ENCODE data around the gene ZNF679. TPM values are rescaled to one million over a fixed set of nuclear protein-coding genes. Genes with fewer than 3 reads are reported as not detected.
"Not testable (repeated sequence)": the region's sequence is repeated elsewhere in the genome, so short reads cannot be mapped to it uniquely, and the experiment has no call there.

The ZNF679 gene
- not detected in 2 replicates for total RNA-seq (2014; rRNA removed; shearing (Covaris generic))

DNA sequence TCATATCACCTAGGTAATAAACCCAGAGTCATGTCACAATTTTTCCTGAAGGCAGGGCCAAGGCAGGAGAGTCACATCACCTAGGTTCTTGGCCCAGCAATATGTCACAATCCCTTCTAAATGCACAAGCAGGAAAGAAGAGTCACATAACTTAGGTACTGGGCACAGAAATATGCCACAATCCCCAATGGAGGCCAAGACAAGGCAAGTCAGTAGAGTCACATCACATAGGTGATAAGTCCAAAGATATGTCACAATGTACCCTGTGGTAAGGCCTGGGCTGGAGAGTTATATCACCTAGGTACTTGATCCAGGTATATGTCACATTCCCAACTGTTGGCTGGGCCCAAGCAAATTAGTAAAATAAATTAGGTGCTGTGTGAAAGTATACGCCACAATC, at the start of gene ZNF679:
Gene ZNF679 (plus strand): TSS at position 301 of the 400 bp plus-strand sequence. CDS start 20,644 bp downstream, outside the sequence.
- DNase-seq (ENCODE audit: low spot score): not testable (repeated sequence)

DNA sequence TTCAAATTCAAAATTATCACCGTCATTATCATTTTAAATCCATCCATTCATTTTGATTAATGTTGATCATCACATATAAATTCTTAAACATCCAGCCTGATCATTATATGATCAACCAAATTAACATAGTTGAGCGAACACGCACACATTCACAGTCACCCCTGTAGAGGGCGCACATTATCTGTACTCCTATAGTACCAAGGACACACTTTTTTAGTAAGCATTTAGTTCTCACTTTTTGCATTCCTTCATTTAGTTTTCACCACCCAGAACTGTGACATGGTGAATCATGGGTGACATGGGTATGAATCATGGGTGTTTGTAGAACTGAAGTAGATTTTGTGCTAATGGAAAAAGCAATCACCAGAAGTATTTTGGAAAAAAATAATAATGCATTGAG, 47.3 kb upstream of the ZNF679 start:
- DNase-seq (ENCODE audit: low spot score): peak; percentile 24

DNA sequence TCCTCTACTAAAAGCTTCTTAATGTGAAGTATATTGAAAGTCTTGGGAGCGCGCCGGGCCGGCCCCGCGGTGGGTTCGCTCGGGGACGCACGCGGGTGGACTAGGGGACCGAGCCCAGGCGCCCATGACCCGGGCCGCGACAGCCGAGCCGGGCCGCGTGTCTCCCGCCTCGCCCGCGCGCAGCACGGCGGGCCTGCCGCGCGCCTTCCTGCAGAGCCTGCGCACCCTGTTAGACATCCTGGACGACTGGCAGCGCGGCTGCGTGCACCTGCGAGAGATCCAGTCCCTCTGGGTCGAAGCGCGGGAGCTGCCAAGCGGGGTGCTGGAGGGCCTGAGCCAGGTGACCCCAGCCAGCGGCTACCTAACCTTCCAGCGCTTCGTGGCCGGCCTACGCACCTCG, 46.7 kb upstream of the ZNF679 start:
- DNase-seq (ENCODE audit: low spot score): no peak

DNA sequence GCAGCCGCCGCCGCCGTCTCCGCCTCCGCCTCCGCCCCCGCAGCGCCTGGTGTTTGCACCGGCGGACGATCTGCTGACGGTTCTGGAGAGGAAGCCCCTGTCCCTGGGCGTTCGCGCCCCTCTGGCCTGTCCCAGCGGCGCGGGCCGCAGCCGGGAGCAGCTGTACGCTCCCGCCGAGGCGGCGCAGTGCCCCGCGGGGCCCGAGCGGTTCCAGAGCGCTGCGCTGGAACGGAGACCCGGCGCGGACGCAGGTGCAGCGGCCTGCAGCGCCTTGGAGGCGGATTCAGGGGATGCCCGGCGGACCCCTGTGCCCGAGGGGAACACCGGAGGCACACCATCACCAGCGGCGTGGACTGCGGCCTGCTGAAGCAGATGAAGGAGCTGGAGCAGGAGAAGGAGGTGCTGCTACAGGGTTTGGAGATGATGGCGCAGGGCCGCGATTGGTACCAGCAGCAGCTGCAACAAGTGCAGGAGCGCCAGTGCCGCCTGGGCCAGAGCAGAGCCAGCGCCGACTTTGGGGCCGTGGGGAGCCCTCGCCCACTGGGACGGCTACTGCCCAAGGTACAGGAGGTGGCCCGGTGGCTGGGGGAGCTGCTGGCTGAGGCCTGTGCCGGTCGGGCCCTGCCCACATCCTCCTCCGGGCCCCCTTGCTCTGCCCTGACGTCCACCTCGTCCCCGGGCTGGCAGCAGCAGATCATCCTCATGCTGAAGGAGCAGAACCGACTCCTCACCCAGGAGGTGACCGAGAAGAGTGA, 46.1 kb upstream of the ZNF679 start:
- DNase-seq (ENCODE audit: low spot score): no peak

DNA sequence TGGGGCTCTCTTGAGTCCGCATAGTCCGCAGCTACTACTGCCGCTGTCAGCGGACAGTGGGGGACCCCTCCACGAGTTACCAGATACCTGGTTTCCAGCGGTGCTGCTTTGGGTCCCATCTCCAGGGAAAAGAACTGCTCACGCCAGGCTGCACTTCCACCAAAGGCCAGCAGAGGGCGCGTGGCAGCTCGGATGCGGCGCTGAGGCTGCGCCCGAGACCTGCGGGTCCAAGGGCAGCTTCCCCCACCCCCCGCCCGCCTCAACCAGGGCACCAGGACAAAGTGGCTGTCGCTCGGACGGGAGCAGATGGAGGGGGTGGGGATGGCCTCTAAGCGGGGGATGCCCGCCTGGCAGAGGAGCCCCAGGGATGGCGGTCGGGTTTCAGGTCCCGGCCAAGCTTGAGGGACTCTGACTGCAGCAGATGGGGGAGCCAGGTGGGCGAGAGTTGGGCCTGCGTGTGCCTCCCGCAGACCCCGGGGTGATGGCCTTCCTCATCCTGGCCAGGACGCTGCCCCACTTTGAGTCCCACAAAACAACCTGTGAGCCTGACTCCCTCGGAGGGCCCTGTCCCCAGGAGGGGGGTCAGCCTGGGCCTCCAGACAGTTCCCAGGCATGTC, 45.0 kb upstream of the ZNF679 start:
- no peak for DNase-seq (ENCODE audit: low spot score)

DNA sequence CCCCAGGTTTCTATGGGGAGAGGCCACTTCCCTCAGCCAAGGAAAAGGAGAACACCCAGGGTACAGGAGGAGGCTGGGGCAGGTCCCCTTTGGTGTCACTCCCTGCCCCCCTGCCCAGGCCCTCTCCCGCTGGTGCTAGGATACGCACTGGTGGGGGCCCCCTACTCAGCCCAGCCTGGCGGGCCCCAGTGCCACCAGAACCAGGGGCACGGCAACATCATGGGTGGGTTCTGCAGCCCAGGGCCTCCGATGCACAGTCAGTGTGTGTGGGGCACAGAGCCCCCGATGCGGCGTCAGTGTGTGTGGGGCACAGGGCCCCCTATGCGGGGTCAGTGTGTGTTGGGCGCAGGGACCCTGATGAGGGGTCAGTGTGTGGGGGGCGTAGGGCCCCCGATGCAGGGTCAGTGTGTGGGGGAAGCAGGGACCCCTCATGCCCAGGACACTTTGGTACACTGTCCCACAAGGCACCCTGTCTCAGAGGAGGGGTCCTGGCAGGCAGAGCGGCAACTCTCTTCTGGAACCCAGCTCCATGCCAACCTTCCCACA, 44.4 kb upstream of the ZNF679 start:
- DNase-seq (ENCODE audit: low spot score): no peak

DNA sequence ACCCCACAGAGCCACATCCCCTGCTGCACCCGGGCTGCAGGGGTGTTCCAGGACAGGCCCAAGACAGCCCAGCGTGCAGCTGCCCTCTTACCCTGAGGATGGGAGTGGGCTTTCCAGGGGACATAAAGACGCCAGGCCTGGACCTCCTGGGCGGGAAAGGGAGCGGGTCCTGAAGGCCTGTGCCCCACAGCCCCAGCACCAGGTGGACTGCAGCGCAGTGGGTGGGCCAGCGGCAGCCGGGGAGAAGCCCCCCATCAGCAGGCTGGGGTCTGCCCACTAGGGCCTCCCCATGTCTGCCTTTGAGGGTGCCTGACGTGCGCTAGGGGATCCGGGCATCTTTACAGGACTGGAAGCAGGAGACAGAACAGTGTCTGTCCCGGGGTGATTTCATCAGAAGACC, 43.9 kb upstream of the ZNF679 start:
- DNase-seq (ENCODE audit: low spot score): no peak

DNA sequence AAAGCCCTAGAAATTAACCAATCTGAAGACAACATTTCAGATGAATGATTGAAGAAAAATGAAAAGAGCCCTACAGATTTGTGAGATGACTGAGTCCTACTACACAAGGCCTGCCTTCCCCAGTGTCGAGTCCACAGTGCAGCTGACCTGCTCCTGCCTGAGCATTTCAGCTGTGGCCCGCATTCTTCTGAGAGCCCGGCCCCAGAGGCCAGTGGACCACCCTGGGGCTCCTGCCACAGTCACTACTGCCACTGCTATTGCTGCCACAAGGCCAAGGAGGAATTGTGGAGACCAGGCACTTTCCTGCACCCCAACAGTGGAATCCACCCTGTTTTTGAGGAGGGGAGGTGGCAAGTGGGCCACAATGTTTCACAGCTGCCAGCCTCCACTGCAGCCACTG, 40.9 kb upstream of the ZNF679 start:
- DNase-seq (ENCODE audit: low spot score): no peak

DNA sequence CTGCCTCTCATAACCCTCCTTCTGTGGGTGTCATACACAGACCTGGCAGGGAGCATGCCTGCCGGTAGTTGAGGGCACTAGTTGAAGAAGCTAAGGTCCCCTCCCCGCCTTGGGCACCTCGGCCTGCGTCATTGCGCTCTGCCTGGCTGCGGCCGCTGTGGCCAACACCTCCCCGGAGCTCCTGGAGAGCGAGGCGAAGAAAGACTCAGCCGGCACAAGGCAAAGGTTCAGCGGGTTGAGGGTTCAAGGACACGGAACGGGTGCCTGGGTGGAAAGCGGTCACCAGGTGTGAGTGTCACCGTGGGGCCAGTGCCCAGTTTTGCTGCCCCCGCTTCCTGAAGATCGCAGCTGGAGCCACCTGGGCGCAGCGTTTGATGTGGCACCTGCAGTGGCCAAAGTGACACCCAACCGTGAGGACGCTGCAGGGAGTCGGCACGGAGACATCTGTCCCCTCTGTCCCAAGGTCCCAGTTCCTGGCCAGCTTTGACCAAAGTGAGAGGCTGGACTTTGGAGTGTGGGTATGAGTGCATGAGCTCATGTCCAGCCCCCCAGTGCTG, 36.0 kb upstream of the ZNF679 start:
- no peak for DNase-seq (ENCODE audit: low spot score)

DNA sequence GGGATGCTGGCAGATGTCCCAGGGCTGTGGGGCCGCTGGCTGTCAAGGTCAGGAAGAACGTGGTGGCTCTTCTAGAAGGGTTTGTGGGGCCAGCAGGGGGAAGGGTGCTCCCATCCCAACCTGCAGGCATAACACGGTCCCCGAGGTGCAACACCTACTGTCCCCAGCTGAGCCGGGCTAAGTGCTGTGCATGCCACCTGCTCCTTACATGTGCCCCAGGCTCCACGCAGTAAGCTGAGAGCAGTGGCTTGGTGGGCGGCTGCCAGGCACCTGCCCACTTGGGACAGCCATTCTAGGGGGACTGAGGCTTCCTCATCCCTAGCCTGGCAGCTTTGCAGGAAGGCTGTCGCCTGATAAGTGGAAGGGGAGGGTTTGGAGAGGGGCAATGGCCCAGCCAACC, 35.5 kb upstream of the ZNF679 start:
- DNase-seq (ENCODE audit: low spot score): no peak

DNA sequence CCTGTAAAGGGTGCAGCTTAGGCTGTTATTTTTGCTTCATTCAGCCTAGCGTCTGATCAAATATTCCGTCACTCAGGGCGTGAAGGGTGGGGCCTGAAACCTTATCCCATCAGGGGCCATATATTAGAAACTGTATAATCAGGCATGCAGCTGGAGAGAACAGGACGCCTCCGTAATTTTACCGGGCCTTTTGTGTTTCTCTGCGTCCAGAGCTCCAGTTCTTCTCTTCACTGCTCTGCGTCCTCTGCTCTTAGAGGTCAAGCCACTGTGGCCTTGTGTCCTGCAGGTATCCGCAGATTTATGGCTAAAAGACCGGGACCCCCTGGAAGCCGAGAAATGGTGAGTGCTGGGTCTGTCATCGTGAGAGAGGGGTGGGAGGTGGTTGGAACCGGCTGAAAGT, 21.4 kb upstream of the ZNF679 start, which contains the start of gene ZNF735:
Gene ZNF735 (plus strand): TSS at position 301 of the 400 bp plus-strand sequence. CDS start 0 bp downstream, at position 301.
- DNase-seq (ENCODE audit: low spot score): no peak

DNA sequence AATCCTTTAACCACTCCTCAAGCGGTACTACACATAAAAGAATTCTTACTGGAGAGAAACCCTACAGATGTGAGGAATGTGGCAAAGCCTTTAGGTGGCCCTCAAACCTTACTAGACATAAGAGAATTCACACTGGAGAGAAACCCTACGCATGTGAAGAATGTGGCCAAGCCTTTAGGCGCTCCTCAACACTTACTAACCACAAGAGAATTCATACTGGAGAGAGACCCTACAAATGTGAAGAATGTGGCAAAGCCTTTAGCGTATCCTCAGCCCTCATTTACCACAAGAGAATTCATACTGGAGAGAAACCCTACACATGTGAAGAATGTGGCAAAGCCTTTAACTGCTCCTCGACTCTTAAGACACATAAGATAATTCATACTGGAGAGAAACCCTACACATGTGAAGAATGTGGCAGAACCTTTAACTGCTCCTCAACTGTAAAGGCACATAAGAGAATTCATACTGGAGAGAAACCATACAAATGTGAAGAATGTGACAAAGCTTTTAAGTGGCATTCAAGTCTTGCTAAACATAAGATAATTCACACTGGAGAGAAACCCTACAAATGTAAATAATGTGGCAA, 8.5 kb upstream of the ZNF679 start:
- DNase-seq (ENCODE audit: low spot score): not testable (repeated sequence)

DNA sequence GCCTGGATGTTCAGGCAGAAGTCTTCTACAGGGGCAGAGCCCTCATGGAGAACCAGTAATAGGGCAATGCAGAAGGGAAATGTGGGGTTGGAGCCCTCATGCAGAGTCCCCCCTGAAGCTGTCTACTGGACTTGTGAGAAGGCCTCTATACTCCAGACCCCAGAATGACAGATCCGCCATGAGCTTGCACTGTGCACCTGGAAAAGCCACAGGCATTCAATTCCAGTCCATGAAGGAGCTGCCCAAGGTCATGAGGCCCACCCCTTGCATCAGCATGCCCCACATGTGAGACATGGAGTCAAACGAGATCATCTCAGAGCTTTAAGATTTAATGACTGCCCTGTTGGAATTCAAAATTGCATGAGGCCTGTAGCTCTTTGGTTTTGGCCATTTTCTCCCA, 4.9 kb upstream of the ZNF679 start:
- DNase-seq (ENCODE audit: low spot score): no peak

DNA sequence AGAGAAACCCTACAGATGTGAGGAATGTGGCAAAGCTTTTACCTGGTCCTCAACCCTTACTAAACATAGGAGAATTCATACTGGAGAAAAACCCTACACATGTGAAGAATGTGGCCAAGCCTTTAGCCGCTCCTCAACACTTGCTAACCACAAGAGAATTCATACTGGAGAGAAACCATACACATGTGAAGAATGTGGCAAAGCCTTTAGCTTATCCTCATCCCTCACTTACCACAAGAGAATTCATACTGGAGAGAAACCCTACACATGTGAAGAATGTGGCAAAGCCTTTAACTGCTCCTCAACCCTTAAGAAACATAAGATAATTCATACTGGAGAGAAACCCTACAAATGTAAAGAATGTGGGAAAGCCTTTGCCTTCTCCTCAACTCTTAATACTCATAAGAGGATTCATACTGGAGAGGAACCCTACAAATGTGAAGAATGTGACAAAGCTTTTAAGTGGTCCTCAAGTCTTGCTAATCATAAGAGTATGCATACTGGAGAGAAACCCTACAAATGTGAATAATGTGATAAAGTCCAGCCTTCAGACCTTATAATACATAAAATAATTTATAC, 38.2 kb downstream of the ZNF679 start:
- DNase-seq (ENCODE audit: low spot score): no peak

DNA sequence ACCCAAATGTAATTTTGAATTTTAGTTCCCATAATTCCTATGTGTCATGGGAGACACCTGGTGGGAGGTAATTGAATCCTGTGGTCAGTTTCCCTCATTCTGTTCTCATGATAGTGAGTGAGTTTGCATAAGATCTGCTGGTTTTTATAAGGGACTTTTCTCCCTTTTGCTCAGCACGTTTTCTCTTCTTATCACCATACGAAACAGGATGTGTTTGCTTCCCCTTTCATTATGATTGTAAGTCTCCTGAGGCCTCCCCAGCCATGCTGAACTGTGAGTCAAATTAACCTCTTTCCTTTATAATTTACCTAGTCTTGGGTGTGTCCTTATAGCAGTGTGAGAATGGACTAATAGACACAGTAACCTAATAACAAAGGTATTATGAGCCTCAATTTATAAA, 49.4 kb downstream of the ZNF679 start:
- no peak for DNase-seq (ENCODE audit: low spot score)

DNA sequence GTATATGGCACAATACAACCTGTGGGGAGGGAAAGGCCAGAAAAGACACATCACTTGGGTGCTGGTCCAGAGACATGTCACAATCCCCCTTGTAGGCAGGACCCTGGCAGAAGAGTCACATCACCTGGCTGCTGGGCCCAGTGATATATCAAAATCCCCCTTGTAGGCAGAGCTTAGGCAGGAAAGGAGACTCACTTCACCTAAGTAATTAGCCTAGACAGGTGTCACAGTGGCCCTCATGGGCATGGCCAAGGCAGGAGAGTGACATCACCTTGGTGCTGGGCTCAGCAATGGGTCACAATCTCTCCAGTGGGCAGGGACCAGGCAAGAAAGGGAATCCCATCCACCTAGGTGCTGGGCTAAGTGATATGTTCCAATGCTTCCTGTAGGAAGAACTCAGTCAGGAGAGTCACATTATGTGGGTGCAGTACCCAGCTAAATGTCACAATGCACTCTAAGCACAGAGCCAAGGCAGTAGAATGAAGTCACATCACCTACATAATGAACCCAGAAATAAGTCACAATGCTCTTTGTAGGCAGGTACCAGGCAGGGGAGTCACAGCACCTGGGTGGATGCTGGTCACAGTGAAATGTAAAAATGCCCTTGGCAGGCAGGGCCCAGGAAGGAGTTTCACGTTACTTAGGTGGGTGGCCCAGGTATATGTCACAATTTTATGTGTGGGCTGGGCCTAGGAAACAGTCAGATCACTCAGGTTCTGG, 66.6 kb downstream of the ZNF679 start:
- DNase-seq (ENCODE audit: low spot score): no peak

DNA sequence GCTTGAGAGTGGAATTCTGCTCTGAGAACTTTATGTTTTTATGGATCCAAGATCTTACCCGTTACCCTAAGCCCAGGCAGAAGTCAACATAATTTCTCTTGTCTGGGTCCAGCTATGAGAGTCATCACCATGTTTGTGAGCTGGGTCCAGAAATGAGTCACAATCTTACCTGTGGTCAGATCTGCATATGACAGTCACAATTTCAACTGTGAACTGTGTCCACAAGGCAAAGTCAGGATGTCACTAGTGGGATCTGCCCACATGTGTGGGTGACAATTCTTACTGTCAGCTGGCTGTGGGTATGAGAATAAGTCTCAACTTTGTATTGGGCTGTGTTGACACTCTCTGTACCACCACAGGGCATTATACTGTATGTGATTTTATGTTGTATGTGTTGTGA, 69.1 kb downstream of the ZNF679 start:
- DNase-seq (ENCODE audit: low spot score): not testable (repeated sequence)

DNA sequence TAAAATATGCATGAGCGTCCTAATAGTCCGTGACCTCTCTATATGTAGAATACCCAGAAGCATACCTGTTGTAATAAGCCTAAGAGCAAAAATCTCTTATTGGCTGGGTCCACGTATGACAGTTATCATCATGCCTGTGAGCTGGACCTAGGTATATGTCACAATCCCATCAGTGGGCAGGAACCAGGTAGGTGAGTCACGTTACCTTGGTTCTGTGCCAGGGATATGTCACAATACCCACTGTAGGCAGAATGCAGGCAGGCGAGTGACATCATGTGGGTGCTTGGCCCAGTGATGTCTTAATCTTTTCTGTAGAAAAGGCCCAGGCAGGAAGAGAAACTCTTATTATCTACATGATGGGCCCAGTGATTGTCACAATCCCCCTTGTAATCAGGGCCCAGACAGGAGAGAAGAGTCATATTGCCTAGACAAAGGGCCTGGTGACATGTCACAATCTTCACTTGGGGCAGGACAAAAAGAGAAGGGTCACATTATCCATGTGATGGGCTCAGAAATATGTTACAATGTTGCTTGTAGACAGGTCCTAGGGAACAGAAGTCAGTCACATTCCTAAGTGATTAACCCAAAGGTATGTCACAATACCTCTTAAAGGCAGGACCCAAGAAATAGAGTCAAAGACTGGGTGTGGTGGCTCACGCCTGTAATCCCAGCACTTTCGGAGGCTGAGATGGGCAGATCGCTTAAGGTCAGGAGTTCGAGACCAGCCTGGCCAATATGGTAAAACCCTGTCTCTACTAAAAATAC, 72.5 kb downstream of the ZNF679 start:
- DNase-seq (ENCODE audit: low spot score): no peak

DNA sequence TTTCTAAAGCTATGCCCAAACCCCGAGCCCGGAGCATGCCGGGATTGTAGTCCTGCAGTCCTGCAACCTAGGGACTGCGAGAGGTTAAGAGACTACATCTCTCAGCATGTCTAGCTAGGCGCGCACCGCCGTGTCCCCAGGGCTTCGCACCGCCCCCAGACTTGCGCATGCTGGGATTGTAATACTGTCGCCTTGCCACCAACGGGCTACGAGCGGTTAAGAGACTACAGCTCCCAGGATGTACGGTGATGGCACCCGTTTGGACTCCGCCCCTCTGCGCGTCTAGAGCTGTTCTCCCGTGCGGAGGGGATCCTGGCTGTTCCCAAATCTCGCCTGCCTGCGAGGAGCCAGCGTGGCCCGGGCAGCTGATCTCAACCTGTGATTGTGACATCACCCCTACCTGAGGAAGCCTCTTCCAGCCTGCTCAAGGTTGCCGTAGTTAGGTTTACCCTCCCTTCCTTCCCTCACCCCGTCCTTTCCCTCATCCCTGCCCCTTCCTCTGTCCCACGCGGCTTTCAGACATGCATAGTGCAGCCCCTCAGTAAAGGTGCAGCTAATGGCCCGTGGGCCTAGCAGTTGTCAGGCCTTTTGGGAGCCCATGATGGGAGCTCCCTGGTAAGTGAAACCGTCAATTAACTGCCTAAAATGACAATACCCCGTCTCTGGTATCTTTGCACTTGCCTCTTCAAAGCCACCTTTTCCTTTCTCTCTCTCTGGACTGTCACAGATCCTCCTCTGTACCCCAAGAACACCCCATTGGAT, 79.2 kb downstream of the ZNF679 start:
- no peak for DNase-seq (ENCODE audit: low spot score)

DNA sequence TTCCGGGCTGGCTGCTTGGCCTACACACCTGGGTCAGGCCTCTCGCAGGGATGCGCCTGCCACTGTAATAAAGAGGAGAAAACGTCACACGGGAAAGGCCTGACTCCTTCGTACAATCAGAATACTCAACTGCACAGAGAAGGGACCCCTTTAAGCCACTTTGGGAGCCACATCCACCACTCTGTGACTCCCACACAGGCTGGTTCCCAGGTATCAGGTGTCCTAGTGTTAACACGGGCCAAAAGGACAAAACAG, 79.7 kb downstream of the ZNF679 start:
- no peak for DNase-seq (ENCODE audit: low spot score)
